ENCODE data around the gene CALHM4. TPM values are rescaled to one million over a fixed set of nuclear protein-coding genes. Genes with fewer than 3 reads are reported as not detected.
A peak's percentile ranks its signal among the peaks of the same experiment; 100 is the strongest.

CALHM4 gene
- total RNA-seq (0.72 TPM in 1 of 2 replicates, not detected in the other), polyA plus RNA-seq (1.2 and 1.5 TPM in 2 replicates), polyA minus RNA-seq (0.68 and 1.4 TPM in 2 replicates), Bru-seq, nascent RNA (percentile 25 among the genes with signal in this experiment), BruChase-seq, experiment 1, labeled RNA remaining after a 6-hour chase (percentile 14 among the genes with signal in this experiment), BruChase-seq, experiment 2, labeled RNA remaining after a 2-hour chase (percentile 22 among the genes with signal in this experiment)
- 0.63 and 0.71 TPM in 2 replicates for polyA plus RNA-seq (2011; cell fraction: cytosol; rRNA removed)
- polyA plus RNA-seq (2011; cell fraction: nucleus; rRNA removed): 1.2 TPM in 2 replicates
- not detected in 2 replicates for polyA plus RNA-seq (2012)
- polyA minus RNA-seq (2011; cell fraction: cytosol; rRNA and poly(A)+ RNA removed): not detected
- polyA minus RNA-seq (2011; cell fraction: nucleus; rRNA and poly(A)+ RNA removed): 0.87 and 1.5 TPM in 2 replicates
- long read RNA-seq, partial matches to known transcripts: 0 of 2 reads
- long read RNA-seq, other reads (novel, unspliced or antisense): 2 of 2 reads

- no peaks in the 10 kb centered on the region for H3K36me3 ChIP-seq (ENCODE audit: control insufficient read depth in 2 of 2, extremely low read depth in 1 of 2, insufficient read depth in 2 of 2, low read length in 2 of 2)
- DNase-seq (ENCODE audit: low read depth, low spot score) (no peak), FAIRE-seq (no peak)
- H3K9me1 ChIP-seq (replicated peaks; ENCODE audit: control insufficient read depth, extremely low read depth, insufficient read depth, low read length): no peaks in the 10 kb centered on the region
- H4K20me1 ChIP-seq (replicated peaks; ENCODE audit: control insufficient read depth, extremely low read depth, insufficient read depth, low read length): no peaks in the 10 kb centered on the region
- intact Hi-C loops (cut with micrococcal nuclease): no loop called here
- no peaks in the 10 kb centered on the region for H3K27me3 ChIP-seq (ENCODE audit: control insufficient read depth in 2 of 2, insufficient read depth in 2 of 2, low read length in 2 of 2)
- no peak within 1 kb of the TSS for H3K4me2 ChIP-seq (ENCODE audit: insufficient read depth, low read length)
- no peak within 1 kb of the TSS for H3K9ac ChIP-seq (replicated peaks; ENCODE audit: extremely low read depth, insufficient read depth, low read length)
- no peak within 1 kb of the TSS for H2AFZ ChIP-seq (ENCODE audit: low read depth, low read length)
- dilution Hi-C loops (cut with MboI; ENCODE audit: extremely low pct_ligation_motif_present, low sequenced_read_pairs): no loop called here
- no peaks in the 10 kb centered on the region for H3K79me2 ChIP-seq (ENCODE audit: control insufficient read depth, insufficient read depth, low read length)
- no peak within 1 kb of the TSS for H3K27ac ChIP-seq (ENCODE audit: insufficient read depth, low read depth, low read length)
- TF ChIP-seq JUN (IDR thresholded peaks at IDR 0.05; ENCODE audit: borderline replicate concordance, insufficient read depth, insufficient read length, low read depth) (no peak), MYC (IDR thresholded peaks at IDR 0.05; ENCODE audit: low read depth, low read length) (no peak), POLR2A (IDR thresholded peaks at IDR 0.05; ENCODE audit: low read depth, low read length) (no peak), POLR2AphosphoS5 (IDR thresholded peaks at IDR 0.05; ENCODE audit: insufficient read depth, low read depth, low read length) (no peak)
- BruUV-seq (replicated peaks): no TSS peak
- peaks cover 16% of the 10 kb centered on the region for H3K4me1 ChIP-seq (ENCODE audit: control insufficient read depth, extremely low read depth, insufficient read depth, low read length)
- ChIA-PET CTCF (interaction anchor here (1.0 to 1.7 kb wide), 7 partner anchors 8 to 285 kb away, joined by 3 to 9 read pairs (median 5); no protein-coding TSS in a partner anchor), POLR2A (no interaction called here)
- no peak within 1 kb of the TSS for H3K4me3 ChIP-seq (replicated peaks in 1 of 3; ENCODE audit: insufficient read depth in 1 of 3, low read depth in 1 of 3, low read length in 3 of 3)
- H3K9me3 ChIP-seq (replicated peaks; ENCODE audit: control insufficient read depth, insufficient read depth, low read length): no peaks in the 10 kb centered on the region
Observed at GRCh38 chr6:116553451-116553850, at the start of gene CALHM4. Gene CALHM4, plus strand, starts transcription at chr6:116553751. Its CDS starts 43 bp downstream, at chr6:116553794.

GRCh38 chr6:116507324-116507723 is 46.2 kb upstream of the CALHM4 start:
- FAIRE-seq (no peak), DNase-seq (ENCODE audit: low read depth, low spot score) (no peak)
- no peaks in the 10 kb centered on the region for H3K9me3 ChIP-seq (replicated peaks; ENCODE audit: control insufficient read depth, insufficient read depth, low read length)
- H3K9ac ChIP-seq (replicated peaks; ENCODE audit: extremely low read depth, insufficient read depth, low read length): no peak overlapping the region
- no peaks in the 10 kb centered on the region for H3K9me1 ChIP-seq (replicated peaks; ENCODE audit: control insufficient read depth, extremely low read depth, insufficient read depth, low read length)
- H3K4me3 ChIP-seq (replicated peaks in 1 of 3; ENCODE audit: insufficient read depth in 1 of 3, low read depth in 1 of 3, low read length in 3 of 3): no peak overlapping the region
- POLR2A ChIA-PET: no interaction called here
- H4K20me1 ChIP-seq (replicated peaks; ENCODE audit: control insufficient read depth, extremely low read depth, insufficient read depth, low read length): no peaks in the 10 kb centered on the region
- BruUV-seq (replicated peaks): no TSS peak
- H3K4me1 ChIP-seq (ENCODE audit: control insufficient read depth, extremely low read depth, insufficient read depth, low read length): peaks cover 6% of the 10 kb centered on the region
- no peak overlapping the region for H3K4me2 ChIP-seq (ENCODE audit: insufficient read depth, low read length)
- intact Hi-C loops (cut with micrococcal nuclease): no loop called here
- no peaks in the 10 kb centered on the region for H3K36me3 ChIP-seq (ENCODE audit: control insufficient read depth in 2 of 2, extremely low read depth in 1 of 2, insufficient read depth in 2 of 2, low read length in 2 of 2)
- no peak overlapping the region for H2AFZ ChIP-seq (ENCODE audit: low read depth, low read length)
- no peaks in the 10 kb centered on the region for H3K27me3 ChIP-seq (ENCODE audit: control insufficient read depth in 2 of 2, insufficient read depth in 2 of 2, low read length in 2 of 2)
- dilution Hi-C loops (cut with MboI; ENCODE audit: extremely low pct_ligation_motif_present, low sequenced_read_pairs): no loop called here
- no peak for TF ChIP-seq EZH2 (IDR thresholded peaks at IDR 0.05; ENCODE audit: borderline replicate concordance, low read depth, low read length, severe bottlenecking)
- no peak for TF ChIP-seq CTCF (IDR thresholded peaks at IDR 0.05; ENCODE audit: extremely low read depth in 1 of 2, insufficient read depth in 1 of 2, low read depth in 1 of 2, low read length in 2 of 2)
- TF ChIP-seq GATA2 (IDR thresholded peaks at IDR 0.05; ENCODE audit: insufficient read depth, insufficient read length, low read depth, low read length): no peak
- no peak for TF ChIP-seq MYC (IDR thresholded peaks at IDR 0.05; ENCODE audit: low read depth, low read length)
- TF ChIP-seq MAX (IDR thresholded peaks at IDR 0.05; ENCODE audit: insufficient read depth, insufficient read length): no peak
- no peak for TF ChIP-seq POLR2A (IDR thresholded peaks at IDR 0.05; ENCODE audit: low read depth, low read length)
- no peak for TF ChIP-seq FOS (IDR thresholded peaks at IDR 0.05; ENCODE audit: borderline replicate concordance, insufficient read depth, low read length)
- TF ChIP-seq POLR2AphosphoS5 (IDR thresholded peaks at IDR 0.05; ENCODE audit: insufficient read depth, low read depth, low read length): no peak
- no peak for TF ChIP-seq JUN (IDR thresholded peaks at IDR 0.05; ENCODE audit: borderline replicate concordance, insufficient read depth, insufficient read length, low read depth)
- H3K27ac ChIP-seq (ENCODE audit: insufficient read depth, low read depth, low read length): no peak overlapping the region
- CTCF ChIA-PET: no interaction called here
- H3K79me2 ChIP-seq (ENCODE audit: control insufficient read depth, insufficient read depth, low read length): no peaks in the 10 kb centered on the region

Measured in endothelial cell of umbilical vein (primary cell).